ENCODE data around the gene MAP2K6.

MAP2K6 gene

GRCh38 chr17:69497161-69497560, 82.7 kb downstream of the MAP2K6 start:
- no peak for TF ChIP-seq CTCF (IDR thresholded peaks at IDR 0.05; ENCODE audit: extremely low read depth, missing control alignments)

GRCh38 chr17:69499318-69499717, 84.8 kb downstream of the MAP2K6 start:
- no peak for TF ChIP-seq CTCF (IDR thresholded peaks at IDR 0.05; ENCODE audit: extremely low read depth, missing control alignments)
- no peak for DNase-seq (ENCODE audit: low spot score)

More at GRCh38 chr17:69497161-69497560, 82.7 kb downstream of the MAP2K6 start:
- DNase-seq (ENCODE audit: low spot score): no peak

GRCh38 chr17:69500911-69501429, 86.5 kb downstream of the MAP2K6 start:
- TF ChIP-seq CTCF (IDR thresholded peaks at IDR 0.05; ENCODE audit: extremely low read depth, missing control alignments): no peak

GRCh38 chr17:69501591-69502468, 87.3 kb downstream of the MAP2K6 start:
- DNase-seq (ENCODE audit: low spot score): no peak
- no peak for TF ChIP-seq CTCF (IDR thresholded peaks at IDR 0.05; ENCODE audit: extremely low read depth, missing control alignments)

More at GRCh38 chr17:69500911-69501429, 86.5 kb downstream of the MAP2K6 start:
- DNase-seq (ENCODE audit: low spot score): no peak

- TF ChIP-seq CTCF (IDR thresholded peaks at IDR 0.05; ENCODE audit: extremely low read depth, missing control alignments): no peak
- peak; percentile 51 for DNase-seq (ENCODE audit: low spot score)
Measured at GRCh38 chr17:69503711-69504110, 89.2 kb downstream of the MAP2K6 start.

GRCh38 chr17:69505740-69506139, 91.2 kb downstream of the MAP2K6 start:
- no peak for TF ChIP-seq CTCF (IDR thresholded peaks at IDR 0.05; ENCODE audit: extremely low read depth, missing control alignments)
- DNase-seq (ENCODE audit: low spot score): no peak

- TF ChIP-seq CTCF (IDR thresholded peaks at IDR 0.05; ENCODE audit: extremely low read depth, missing control alignments): no peak
Measured at GRCh38 chr17:69506489-69506888, 92.0 kb downstream of the MAP2K6 start.

More at GRCh38 chr17:69506489-69506888, 92.0 kb downstream of the MAP2K6 start:
- no peak for DNase-seq (ENCODE audit: low spot score)
